Keratinocyte (primary cell): ENCODE results near the gene TBC1D30. TPM values are rescaled to one million over a fixed set of nuclear protein-coding genes. Genes with fewer than 3 reads are reported as not detected.

Experiments
- DNase-seq: peaks from one replicate; pipeline ENCODE4 v3.0.0-alpha.2; 2011; ENCODE audit warnings: low read depth, missing footprints, low spot score
- FAIRE-seq: peaks from 2 replicates; lab custom pipeline; 2011; peaks lifted over from hg19 to GRCh38; lab: Jason Lieb, UNC
- H2AFZ ChIP-seq: 2 replicates; pipeline ENCODE4 v1.6.0; 2012; ENCODE audit warnings: low read length, control low read depth, inconsistent platforms; ENCODE audit not compliant: control insufficient read depth
- H3K27ac ChIP-seq: 2 replicates; pipeline ENCODE4 v1.5.1; 2011; ENCODE audit warnings: low read length; ENCODE audit not compliant: control insufficient read depth, insufficient read depth
- H3K27me3 ChIP-seq: 3 replicates; pipeline ENCODE4 v1.6.0; 2011; ENCODE audit warnings: low read length; ENCODE audit not compliant: control insufficient read depth, insufficient read depth; ENCODE audit errors: extremely low read depth
- H3K36me3 ChIP-seq, 2 experiments: 2 replicates in 1 of 2; 3 replicates in 1 of 2; pipeline ENCODE4 v1.5.1; 2011; ENCODE audit warnings: low read length in 2 of 2, mild to moderate bottlenecking in 1 of 2; ENCODE audit not compliant: control insufficient read depth in 2 of 2, insufficient read depth in 2 of 2; ENCODE audit errors: extremely low read depth in 1 of 2
- H3K4me1 ChIP-seq: 3 replicates; pipeline ENCODE4 v1.5.1; 2011; ENCODE audit warnings: low read length; ENCODE audit not compliant: control insufficient read depth, insufficient read depth; ENCODE audit errors: extremely low read depth
- H3K4me2 ChIP-seq: 3 replicates; pipeline ENCODE4 v1.6.0; 2011; ENCODE audit warnings: low read depth, low read length; ENCODE audit not compliant: control insufficient read depth, insufficient read depth; ENCODE audit errors: extremely low read depth
- H3K4me3 ChIP-seq, 3 experiments: fragments of 200-600 bp in 1 of 3; sonication (generic) in 1 of 3; 2 replicates in 2 of 3; 3 replicates in 1 of 3; pipeline ENCODE4 v1.5.1; 2011 to 2016; ENCODE audit warnings: low read length in 3 of 3, mild to moderate bottlenecking in 3 of 3, control low read depth in 2 of 3, inconsistent platforms in 1 of 3, low read depth in 1 of 3, mixed read lengths in 1 of 3, mixed run types in 1 of 3, moderate library complexity in 1 of 3; ENCODE audit not compliant: control insufficient read depth in 2 of 3, insufficient read depth in 2 of 3; ENCODE audit errors: extremely low read depth in 1 of 3
- H3K79me2 ChIP-seq: 2 replicates; pipeline ENCODE4 v1.6.0; 2012; ENCODE audit warnings: low read length; ENCODE audit not compliant: control insufficient read depth, insufficient read depth
- H3K9ac ChIP-seq: 3 replicates; pipeline ENCODE4 v1.6.0; 2011; ENCODE audit warnings: low read length; ENCODE audit not compliant: control insufficient read depth, insufficient read depth; ENCODE audit errors: extremely low read depth
- H3K9me1 ChIP-seq: 3 replicates; pipeline ENCODE4 v1.6.0; 2011; ENCODE audit warnings: low read length; ENCODE audit not compliant: control insufficient read depth, insufficient read depth; ENCODE audit errors: extremely low read depth
- H3K9me3 ChIP-seq: 2 replicates; pipeline ENCODE4 v1.5.1; 2012; ENCODE audit warnings: low read depth, low read length; ENCODE audit not compliant: control insufficient read depth
- H4K20me1 ChIP-seq: 3 replicates; pipeline ENCODE4 v1.6.0; 2011; ENCODE audit warnings: low read length; ENCODE audit not compliant: control insufficient read depth, insufficient read depth; ENCODE audit errors: extremely low read depth
- EZH2 ChIP-seq: IDR thresholded peaks from one replicate; pipeline ENCODE4 v1.6.1; 2012; ENCODE audit warnings: inconsistent platforms, mild to moderate bottlenecking, low read length, moderate library complexity
- dilution Hi-C: fragments of 300-500 bp; cut with MboI; formaldehyde crosslinking; loops from one replicate; pipeline ENCODE4 v1.7.0; 2020; ENCODE audit warnings: low sequenced_read_pairs; ENCODE audit not compliant: extremely low pct_ligation_motif_present
- polyA plus RNA-seq, 5 experiments: library from polyadenylated mRNA; depleted of rRNA in 3 of 5; stranded (reverse) in 3 of 5; stranded (forward) in 1 of 5; unstranded in 1 of 5; fragments of >200 nt; gene quantifications; 1 replicate in 1 of 5; 2 replicates in 3 of 5; 3 replicates in 1 of 5; pipeline versions ENCODE4 v1.2.1 to v1.2.3, GENCODE V29; 2011 to 2012; ENCODE audit warnings: missing spikeins in 2 of 5, low read depth in 1 of 5, low replicate concordance in 1 of 5
- TF ChIP-seq, protein P1 (sequence below), 3 experiments: IDR thresholded peaks in 1 of 3; conservative IDR thresholded peaks in 1 of 3; optimal IDR thresholded peaks in 1 of 3; 2 replicates in 2 of 3; 3 replicates in 1 of 3; pipeline versions ENCODE3 to v1.5.1; 2011; ENCODE audit warnings: low read length in 3 of 3, mild to moderate bottlenecking in 3 of 3, moderate library complexity in 2 of 3, control low read depth in 1 of 3, inconsistent platforms in 1 of 3; ENCODE audit not compliant: insufficient read depth in 2 of 3; ENCODE audit errors: extremely low read depth in 1 of 3

Gene TBC1D30
- polyA plus RNA-seq, 1 donor (not counting 4 experiments of a cell fraction or from before 2014, with no cell fraction given), result 0.50 TPM

- dilution Hi-C loops, result no loop called here
- no peak for TF ChIP-seq EZH2
- TF ChIP-seq, protein P1, sequence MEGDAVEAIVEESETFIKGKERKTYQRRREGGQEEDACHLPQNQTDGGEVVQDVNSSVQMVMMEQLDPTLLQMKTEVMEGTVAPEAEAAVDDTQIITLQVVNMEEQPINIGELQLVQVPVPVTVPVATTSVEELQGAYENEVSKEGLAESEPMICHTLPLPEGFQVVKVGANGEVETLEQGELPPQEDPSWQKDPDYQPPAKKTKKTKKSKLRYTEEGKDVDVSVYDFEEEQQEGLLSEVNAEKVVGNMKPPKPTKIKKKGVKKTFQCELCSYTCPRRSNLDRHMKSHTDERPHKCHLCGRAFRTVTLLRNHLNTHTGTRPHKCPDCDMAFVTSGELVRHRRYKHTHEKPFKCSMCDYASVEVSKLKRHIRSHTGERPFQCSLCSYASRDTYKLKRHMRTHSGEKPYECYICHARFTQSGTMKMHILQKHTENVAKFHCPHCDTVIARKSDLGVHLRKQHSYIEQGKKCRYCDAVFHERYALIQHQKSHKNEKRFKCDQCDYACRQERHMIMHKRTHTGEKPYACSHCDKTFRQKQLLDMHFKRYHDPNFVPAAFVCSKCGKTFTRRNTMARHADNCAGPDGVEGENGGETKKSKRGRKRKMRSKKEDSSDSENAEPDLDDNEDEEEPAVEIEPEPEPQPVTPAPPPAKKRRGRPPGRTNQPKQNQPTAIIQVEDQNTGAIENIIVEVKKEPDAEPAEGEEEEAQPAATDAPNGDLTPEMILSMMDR (optimal IDR thresholded peaks at IDR 0.05 in 1 of 3, IDR thresholded peaks at IDR 0.05 in 1 of 3, conservative IDR thresholded peaks at IDR 0.05 in 1 of 3; ENCODE audit: extremely low read depth in 1 of 3, insufficient read depth in 2 of 3, low read length in 3 of 3), result no peak
Measured at GRCh38 chr12:64923536-64923935, 99.1 kb downstream of the TBC1D30 start.

More at GRCh38 chr12:64923536-64923935, 99.1 kb downstream of the TBC1D30 start:
- Histone ChIP-seq H3K4me2 (no peak overlapping the region), H3K9me1 (no peaks in the 10 kb centered on the region), H2AFZ (no peak overlapping the region), H3K27ac (no peak overlapping the region), H3K4me1 (no peaks in the 10 kb centered on the region), H3K36me3 (no peaks in the 10 kb centered on the region), H3K4me3 (no peak overlapping the region), H3K27me3 (peaks cover 11% of the 10 kb centered on the region), H4K20me1 (no peaks in the 10 kb centered on the region), H3K9me3 (no peaks in the 10 kb centered on the region), H3K9ac (no peak overlapping the region), H3K79me2 (no peaks in the 10 kb centered on the region)
- FAIRE-seq (no peak), DNase-seq (no peak)

Other genes with a start within 250 kb of the TBC1D30 start
- 8.0 to 9.6 TPM (median 9.3 TPM) in 3 replicates for gene RASSF3, start 214.2 kb upstream of the TBC1D30 start, polyA plus RNA-seq
- gene GNS, start 65.2 kb upstream of the TBC1D30 start, polyA plus RNA-seq, result 48.4 to 57.8 TPM (median 57.8 TPM) in 3 replicates